ENCODE measurements around the gene CDRT4. TPM values are rescaled to one million over a fixed set of nuclear protein-coding genes. Genes with fewer than 3 reads are reported as not detected.
A peak's percentile ranks its signal among the peaks of the same experiment; 100 is the strongest.
"Not testable (repeated sequence)": the region's sequence is repeated elsewhere in the genome, so short reads cannot be mapped to it uniquely, and the experiment has no call there.

The CDRT4 gene
- total RNA-seq, 1 donor from 2014 or later = 10.1 TPM

GRCh38 chr17:15507896-15508295 is 40.5 kb upstream of the CDRT4 start:
- DNase-seq (ENCODE audit: extremely low spot score, unreplicated experiment) = no peak
- Mint-ChIP-seq H3K4me3 (ENCODE audit: unreplicated experiment) (no peak overlapping the region), H3K27ac (ENCODE audit: unreplicated experiment) (no peak overlapping the region), H3K36me3 (ENCODE audit: unreplicated experiment) (peaks cover 24% of the 10 kb centered on the region), H3K9me3 (ENCODE audit: unreplicated experiment) (peaks cover 5% of the 10 kb centered on the region), H3K4me1 (ENCODE audit: unreplicated experiment) (peaks cover 12% of the 10 kb centered on the region), H3K27me3 (ENCODE audit: unreplicated experiment) (no peaks in the 10 kb centered on the region)
- no peak for TF ChIP-seq CTCF (IDR thresholded peaks at IDR 0.05)

DNA sequence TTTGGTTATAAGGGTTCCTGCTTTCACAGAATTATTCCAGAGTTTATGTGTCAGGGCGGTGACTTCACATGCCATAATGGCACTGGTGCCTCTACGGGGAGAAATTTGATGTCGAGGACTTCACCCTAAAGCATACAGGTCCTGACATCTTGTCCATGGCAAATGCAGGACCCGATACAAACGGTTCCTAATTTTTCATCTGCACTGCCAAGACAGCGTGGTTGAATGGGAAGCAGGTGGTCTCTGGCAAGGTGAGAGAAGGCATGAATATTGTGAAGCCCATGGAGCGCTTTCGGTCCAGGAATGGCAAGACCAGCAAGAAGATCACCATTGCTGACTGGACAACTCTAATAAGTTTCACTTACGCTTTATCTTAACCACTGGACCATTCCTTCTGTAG is 39.6 kb upstream of the CDRT4 start:
- Mint-ChIP-seq H3K36me3 (ENCODE audit: unreplicated experiment) (peaks cover 24% of the 10 kb centered on the region), H3K4me3 (ENCODE audit: unreplicated experiment) (no peak overlapping the region), H3K9me3 (ENCODE audit: unreplicated experiment) (peaks cover 5% of the 10 kb centered on the region), H3K4me1 (ENCODE audit: unreplicated experiment) (peaks cover 18% of the 10 kb centered on the region), H3K27ac (ENCODE audit: unreplicated experiment) (no peak overlapping the region), H3K27me3 (ENCODE audit: unreplicated experiment) (no peaks in the 10 kb centered on the region)
- TF ChIP-seq CTCF (IDR thresholded peaks at IDR 0.05) = no peak
- DNase-seq (ENCODE audit: extremely low spot score, unreplicated experiment) = no peak

DNA sequence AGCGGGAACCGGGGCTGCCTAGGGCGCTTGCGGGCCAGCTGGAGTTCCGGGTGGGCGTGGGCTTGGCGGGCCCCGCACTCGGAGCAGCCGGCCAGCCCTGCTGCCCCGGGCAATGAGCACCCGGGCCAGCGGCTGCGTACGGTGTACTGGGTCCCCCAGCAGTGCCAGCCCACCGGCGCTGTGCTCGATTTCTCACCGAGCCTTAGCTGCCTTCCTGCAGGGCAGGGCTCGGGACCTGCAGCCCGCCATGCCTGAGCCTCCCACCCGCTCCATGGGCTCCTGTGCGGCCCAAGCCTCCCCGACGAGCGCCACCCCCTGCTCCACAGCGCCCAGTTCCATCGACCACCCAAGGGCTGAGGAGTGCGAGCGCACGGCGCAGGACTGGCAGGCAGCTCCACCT is 38.3 kb upstream of the CDRT4 start:
- H3K4me3 Mint-ChIP-seq (ENCODE audit: unreplicated experiment); H3K27ac Mint-ChIP-seq (ENCODE audit: unreplicated experiment); DNase-seq (ENCODE audit: extremely low spot score, unreplicated experiment); H3K9me3 Mint-ChIP-seq (ENCODE audit: unreplicated experiment); H3K27me3 Mint-ChIP-seq (ENCODE audit: unreplicated experiment): not testable (repeated sequence)
- Mint-ChIP-seq H3K4me1 (ENCODE audit: unreplicated experiment) (peaks cover 20% of the 10 kb centered on the region), H3K36me3 (ENCODE audit: unreplicated experiment) (peaks cover 24% of the 10 kb centered on the region)

DNA sequence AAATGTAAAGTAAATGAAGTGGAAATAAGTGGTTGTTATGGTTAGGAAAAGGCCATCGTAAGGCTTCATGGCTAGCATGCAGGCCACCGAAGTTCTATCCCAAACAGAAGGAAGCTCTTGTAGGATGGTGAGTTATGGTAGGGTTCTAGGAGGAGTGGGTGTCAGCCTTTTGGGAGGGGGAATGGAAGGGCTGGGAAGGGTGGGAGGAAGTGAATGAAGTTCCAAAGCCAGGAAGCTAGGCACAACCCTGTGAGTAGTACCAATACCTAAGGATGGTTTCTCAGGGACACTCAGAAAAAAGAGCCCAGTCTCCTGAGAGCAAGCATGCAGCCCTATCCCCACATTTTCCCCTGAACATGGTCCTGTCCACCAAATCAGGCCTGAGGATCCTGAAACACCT is 36.3 kb upstream of the CDRT4 start:
- Mint-ChIP-seq H3K9me3 (ENCODE audit: unreplicated experiment) (no peaks in the 10 kb centered on the region), H3K27ac (ENCODE audit: unreplicated experiment) (peak overlapping the region; percentile 4)

DNA sequence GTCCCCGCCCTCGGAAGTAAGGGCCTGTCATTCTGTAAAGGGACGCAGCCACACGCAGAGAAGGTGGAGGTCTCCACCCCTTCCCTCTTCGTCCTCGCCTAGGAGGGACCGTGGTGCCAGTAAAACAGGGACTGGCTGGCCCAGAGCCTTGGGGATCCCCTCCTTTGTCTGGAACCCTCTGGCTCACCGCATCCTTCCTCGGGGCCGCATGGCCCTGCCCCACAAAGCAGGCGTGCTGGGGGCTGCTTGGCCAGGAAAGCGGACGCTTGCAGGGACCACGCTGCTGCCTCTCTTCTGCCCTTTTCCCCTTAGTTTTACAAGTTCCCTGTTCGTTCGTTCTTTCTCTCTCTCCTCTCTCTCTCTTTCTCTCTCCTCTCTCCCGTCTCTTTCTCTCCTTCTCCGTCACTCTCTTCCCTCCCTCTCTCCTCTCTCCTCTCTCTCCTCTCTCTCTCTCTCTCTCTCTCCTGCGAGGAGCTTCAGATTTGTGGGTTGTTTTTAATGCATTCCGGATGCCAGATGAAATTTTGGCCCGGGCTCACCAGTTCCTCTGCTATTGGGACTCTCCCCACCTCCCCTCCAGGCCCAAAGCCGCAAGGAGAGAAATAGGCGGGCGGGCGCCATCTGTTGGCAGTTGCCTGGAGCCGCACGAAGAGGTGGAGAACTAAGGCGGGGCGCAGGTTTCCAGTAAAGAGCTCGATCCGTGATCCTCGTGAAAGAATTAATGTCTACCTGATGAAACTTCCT is 35.1 kb upstream of the CDRT4 start:
- Mint-ChIP-seq H3K9me3 (ENCODE audit: unreplicated experiment) (no peaks in the 10 kb centered on the region), H3K4me3 (ENCODE audit: unreplicated experiment) (peak overlapping the region; percentile 56), H3K4me1 (ENCODE audit: unreplicated experiment) (peaks cover 13% of the 10 kb centered on the region), H3K27ac (ENCODE audit: unreplicated experiment) (peak overlapping the region; percentile 92), H3K36me3 (ENCODE audit: unreplicated experiment) (peaks cover 20% of the 10 kb centered on the region), H3K27me3 (ENCODE audit: unreplicated experiment) (no peaks in the 10 kb centered on the region)
- TF ChIP-seq CTCF (IDR thresholded peaks at IDR 0.05) = peak; percentile 98
- peak; percentile 95 for DNase-seq (ENCODE audit: extremely low spot score, unreplicated experiment)

More for the DNA sequence above, 36.3 kb upstream of the CDRT4 start:
- no peak for TF ChIP-seq CTCF (IDR thresholded peaks at IDR 0.05)
- no peak overlapping the region for H3K4me3 Mint-ChIP-seq (ENCODE audit: unreplicated experiment)
- H3K4me1 Mint-ChIP-seq (ENCODE audit: unreplicated experiment) = peaks cover 13% of the 10 kb centered on the region
- peaks cover 21% of the 10 kb centered on the region for H3K36me3 Mint-ChIP-seq (ENCODE audit: unreplicated experiment)
- no peaks in the 10 kb centered on the region for H3K27me3 Mint-ChIP-seq (ENCODE audit: unreplicated experiment)
- DNase-seq (ENCODE audit: extremely low spot score, unreplicated experiment) = no peak

Measured in osteocyte (in vitro differentiated cells).